Inflammatory macrophage treated with lipopolysaccharide for 4 hours (primary cell): ENCODE data around the gene TOLLIP.
"Not testable (repeated sequence)": the region's sequence is repeated elsewhere in the genome, so short reads cannot be mapped to it uniquely, and the experiment has no call there.

Experiments used
- DNase-seq: peaks from one replicate; pipeline ENCODE4 v3.0.0-alpha.2; 2020

The TOLLIP gene

GRCh38 chr11:1242751-1243150 is 66.7 kb downstream of the TOLLIP start:
- not testable (repeated sequence) for DNase-seq

- DNase-seq, result no peak
Observed at GRCh38 chr11:1242289-1242688, 67.1 kb downstream of the TOLLIP start.

GRCh38 chr11:1241706-1242105 is 67.7 kb downstream of the TOLLIP start:
- no peak for DNase-seq

- DNase-seq, result no peak
Observed at GRCh38 chr11:1240771-1241170, 68.7 kb downstream of the TOLLIP start.

- DNase-seq, result no peak
Observed at GRCh38 chr11:1239596-1240205, 69.7 kb downstream of the TOLLIP start.

GRCh38 chr11:1238767-1239595 is 70.5 kb downstream of the TOLLIP start:
- no peak for DNase-seq

- DNase-seq, result no peak
Observed at GRCh38 chr11:1237851-1238250, 71.6 kb downstream of the TOLLIP start.

GRCh38 chr11:1237128-1237580 is 72.3 kb downstream of the TOLLIP start:
- DNase-seq, result no peak

- DNase-seq, result no peak
Observed at GRCh38 chr11:1236316-1237127, 72.9 kb downstream of the TOLLIP start.

- no peak for DNase-seq
Observed at GRCh38 chr11:1235901-1236315, 73.5 kb downstream of the TOLLIP start.

GRCh38 chr11:1235306-1235900 is 74.0 kb downstream of the TOLLIP start:
- no peak for DNase-seq

- no peak for DNase-seq
Observed at GRCh38 chr11:1234771-1235305, 74.6 kb downstream of the TOLLIP start.

- DNase-seq, result no peak
Observed at GRCh38 chr11:1234054-1234720, 75.2 kb downstream of the TOLLIP start.

GRCh38 chr11:1233351-1234053 is 75.9 kb downstream of the TOLLIP start:
- no peak for DNase-seq

- no peak for DNase-seq
Observed at GRCh38 chr11:1232883-1233321, 76.5 kb downstream of the TOLLIP start.

GRCh38 chr11:1232021-1232882 is 77.2 kb downstream of the TOLLIP start:
- no peak for DNase-seq

GRCh38 chr11:1231396-1232020 is 77.9 kb downstream of the TOLLIP start:
- DNase-seq, result no peak

- no peak for DNase-seq
Observed at GRCh38 chr11:1230456-1231395, 78.7 kb downstream of the TOLLIP start.

GRCh38 chr11:1230121-1230455 is 79.3 kb downstream of the TOLLIP start:
- DNase-seq, result no peak
